ENCODE data around the gene PDK3.

DNA sequence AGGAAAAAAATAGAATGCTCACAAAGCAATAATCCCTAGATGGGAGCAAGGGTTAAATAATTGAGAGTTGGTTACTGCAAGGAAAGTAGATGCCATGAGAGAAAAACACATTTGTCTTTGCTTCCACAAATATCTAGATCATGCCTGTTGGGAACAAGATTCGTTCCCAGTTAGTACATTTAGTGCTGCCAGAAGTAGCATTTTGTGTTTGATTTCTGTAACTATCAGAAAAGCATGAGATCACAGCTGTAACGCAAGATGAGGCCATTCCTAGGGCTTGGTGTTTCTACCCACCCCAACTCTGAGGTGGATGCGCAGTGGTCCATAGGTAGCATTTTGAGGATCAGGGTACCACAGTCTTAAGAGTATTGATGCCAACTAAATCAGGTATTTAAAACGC lies 20.4 kb upstream of the PDK3 start:
- no peak for TF ChIP-seq CTCF (IDR thresholded peaks at IDR 0.05; ENCODE audit: poor library complexity, severe bottlenecking)
- no peak for TF ChIP-seq EZH2 (IDR thresholded peaks at IDR 0.05; ENCODE audit: borderline replicate concordance, insufficient read depth, low read length, poor library complexity, severe bottlenecking)
- TF ChIP-seq, protein P1, sequence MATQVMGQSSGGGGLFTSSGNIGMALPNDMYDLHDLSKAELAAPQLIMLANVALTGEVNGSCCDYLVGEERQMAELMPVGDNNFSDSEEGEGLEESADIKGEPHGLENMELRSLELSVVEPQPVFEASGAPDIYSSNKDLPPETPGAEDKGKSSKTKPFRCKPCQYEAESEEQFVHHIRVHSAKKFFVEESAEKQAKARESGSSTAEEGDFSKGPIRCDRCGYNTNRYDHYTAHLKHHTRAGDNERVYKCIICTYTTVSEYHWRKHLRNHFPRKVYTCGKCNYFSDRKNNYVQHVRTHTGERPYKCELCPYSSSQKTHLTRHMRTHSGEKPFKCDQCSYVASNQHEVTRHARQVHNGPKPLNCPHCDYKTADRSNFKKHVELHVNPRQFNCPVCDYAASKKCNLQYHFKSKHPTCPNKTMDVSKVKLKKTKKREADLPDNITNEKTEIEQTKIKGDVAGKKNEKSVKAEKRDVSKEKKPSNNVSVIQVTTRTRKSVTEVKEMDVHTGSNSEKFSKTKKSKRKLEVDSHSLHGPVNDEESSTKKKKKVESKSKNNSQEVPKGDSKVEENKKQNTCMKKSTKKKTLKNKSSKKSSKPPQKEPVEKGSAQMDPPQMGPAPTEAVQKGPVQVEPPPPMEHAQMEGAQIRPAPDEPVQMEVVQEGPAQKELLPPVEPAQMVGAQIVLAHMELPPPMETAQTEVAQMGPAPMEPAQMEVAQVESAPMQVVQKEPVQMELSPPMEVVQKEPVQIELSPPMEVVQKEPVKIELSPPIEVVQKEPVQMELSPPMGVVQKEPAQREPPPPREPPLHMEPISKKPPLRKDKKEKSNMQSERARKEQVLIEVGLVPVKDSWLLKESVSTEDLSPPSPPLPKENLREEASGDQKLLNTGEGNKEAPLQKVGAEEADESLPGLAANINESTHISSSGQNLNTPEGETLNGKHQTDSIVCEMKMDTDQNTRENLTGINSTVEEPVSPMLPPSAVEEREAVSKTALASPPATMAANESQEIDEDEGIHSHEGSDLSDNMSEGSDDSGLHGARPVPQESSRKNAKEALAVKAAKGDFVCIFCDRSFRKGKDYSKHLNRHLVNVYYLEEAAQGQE (IDR thresholded peaks at IDR 0.05; ENCODE audit: borderline replicate concordance): no peak
- no peak for TF ChIP-seq POLR2AphosphoS5 (IDR thresholded peaks at IDR 0.05)
- no peak for TF ChIP-seq TAF1 (IDR thresholded peaks at IDR 0.05; ENCODE audit: low read depth)
- TF ChIP-seq RAD21 (conservative IDR thresholded peaks at IDR 0.05): no peak
- no peak for TF ChIP-seq EP300 (conservative IDR thresholded peaks at IDR 0.05; ENCODE audit: poor library complexity, severe bottlenecking)
- TF ChIP-seq MXI1 (conservative IDR thresholded peaks at IDR 0.05; ENCODE audit: poor library complexity, severe bottlenecking): no peak
